ENCODE data around the gene ADARB1.
A peak's percentile ranks its signal among the peaks of the same experiment; 100 is the strongest.

Gene ADARB1

GRCh38 chr21:45097827-45098387, 23.5 kb downstream of the ADARB1 start:
- DNase-seq: no peak

- peak; percentile 42 to 58 (median 45) for DNase-seq
Measured at GRCh38 chr21:45098867-45099266, 24.5 kb downstream of the ADARB1 start.

GRCh38 chr21:45099571-45099970, 25.2 kb downstream of the ADARB1 start:
- DNase-seq: no peak

- DNase-seq: no peak
Measured at GRCh38 chr21:45100866-45101265, 26.5 kb downstream of the ADARB1 start.

- DNase-seq: peak in 2 of 3 donors; percentile 26 to 32
Measured at GRCh38 chr21:45102391-45102932, 28.1 kb downstream of the ADARB1 start.

- DNase-seq: peak; percentile 41 to 46 (median 43)
Measured at GRCh38 chr21:45103971-45104520, 29.7 kb downstream of the ADARB1 start.

- peak; percentile 32 to 57 (median 34) for DNase-seq
Measured at GRCh38 chr21:45104560-45104959, 30.2 kb downstream of the ADARB1 start.

GRCh38 chr21:45105906-45106485, 31.6 kb downstream of the ADARB1 start:
- DNase-seq: no peak

- DNase-seq: no peak
Measured at GRCh38 chr21:45108034-45108790, 33.8 kb downstream of the ADARB1 start.

GRCh38 chr21:45108808-45109781, 34.7 kb downstream of the ADARB1 start:
- DNase-seq: no peak

- peak; percentile 53 to 67 (median 63) for DNase-seq
Measured at GRCh38 chr21:45109831-45110492, 35.6 kb downstream of the ADARB1 start.

GRCh38 chr21:45110873-45111624, 36.7 kb downstream of the ADARB1 start:
- DNase-seq: peak; percentile 32 to 49 (median 39)

GRCh38 chr21:45111703-45112102, 37.3 kb downstream of the ADARB1 start:
- no peak for DNase-seq

GRCh38 chr21:45112371-45112770, 38.0 kb downstream of the ADARB1 start:
- peak; percentile 28 to 37 (median 32) for DNase-seq

- no peak for DNase-seq
Measured at GRCh38 chr21:45113543-45113942, 39.2 kb downstream of the ADARB1 start.

GRCh38 chr21:45114072-45114471, 39.7 kb downstream of the ADARB1 start:
- no peak for DNase-seq

GRCh38 chr21:45114475-45114874, 40.1 kb downstream of the ADARB1 start:
- DNase-seq: no peak

- no peak for DNase-seq
Measured at GRCh38 chr21:45115141-45115540, 40.8 kb downstream of the ADARB1 start.

- DNase-seq: no peak
Measured at GRCh38 chr21:45116066-45116465, 41.7 kb downstream of the ADARB1 start.

- no peak for DNase-seq
Measured at GRCh38 chr21:45117314-45117713, 42.9 kb downstream of the ADARB1 start.

GRCh38 chr21:45118099-45118498, 43.7 kb downstream of the ADARB1 start:
- no peak for DNase-seq
